KMS-11 (cell line): Measurements from ENCODE around the gene INA.
"Not testable (repeated sequence)": the region's sequence is repeated elsewhere in the genome, so short reads cannot be mapped to it uniquely, and the experiment has no call there.

Source experiments
- H2AFZ ChIP-seq: fragments of 200-600 bp; sonication (generic); 2 replicates; pipeline ENCODE4 v1.6.1; 2016; ENCODE audit warnings: antibody characterized with exemption, mixed run types, low read depth
- H3K27ac ChIP-seq: fragments of 200-600 bp; sonication (generic); 2 replicates; pipeline ENCODE4 v1.6.1; 2016; ENCODE audit warnings: mild to moderate bottlenecking, mixed run types
- H3K27me3 ChIP-seq: fragments of 200-600 bp; sonication (generic); 2 replicates; pipeline ENCODE4 v1.6.1; 2017; ENCODE audit warnings: mild to moderate bottlenecking, low read depth, mixed run types, moderate library complexity; ENCODE audit not compliant: insufficient read depth
- H3K36me3 ChIP-seq: fragments of 200-600 bp; sonication (generic); 2 replicates; pipeline ENCODE4 v1.6.1; 2017; ENCODE audit warnings: mild to moderate bottlenecking, mixed run types; ENCODE audit not compliant: insufficient read depth
- H3K4me1 ChIP-seq: fragments of 200-600 bp; sonication (generic); 2 replicates; pipeline ENCODE4 v1.6.1; 2016; ENCODE audit warnings: mild to moderate bottlenecking, low read depth, mixed run types; ENCODE audit not compliant: poor library complexity, severe bottlenecking
- H3K4me2 ChIP-seq: fragments of 200-600 bp; sonication (generic); 2 replicates; pipeline ENCODE4 v1.7.0; 2016; ENCODE audit warnings: mild to moderate bottlenecking, mixed run types
- H3K4me3 ChIP-seq: fragments of 200-600 bp; sonication (generic); IDR thresholded peaks from 2 replicates; pipeline ENCODE4 v1.6.1; 2017; ENCODE audit warnings: low read depth, low read length, mixed read lengths; ENCODE audit not compliant: insufficient read depth
- H3K79me2 ChIP-seq: fragments of 200-600 bp; sonication (generic); 2 replicates; pipeline ENCODE4 v1.6.1; 2016; ENCODE audit warnings: low read depth, mixed run types; ENCODE audit not compliant: insufficient read depth
- H3K9ac ChIP-seq: fragments of 200-600 bp; sonication (generic); 2 replicates; pipeline ENCODE4 v1.6.1; 2016; ENCODE audit warnings: mild to moderate bottlenecking, mixed run types
- H4K20me1 ChIP-seq: fragments of 200-600 bp; sonication (generic); 2 replicates; pipeline ENCODE4 v1.6.1; 2016; ENCODE audit warnings: mild to moderate bottlenecking, mixed run types; ENCODE audit not compliant: insufficient read depth
- CTCF ChIP-seq: fragments of 200-600 bp; sonication (generic); conservative IDR thresholded peaks from 2 replicates; pipeline ENCODE4 v1.6.1; 2017; ENCODE audit warnings: low read depth, mild to moderate bottlenecking, antibody characterized with exemption, low read length, moderate library complexity, mixed read lengths

INA gene

GRCh38 chr10:103256613-103257012 is 20.3 kb upstream of the INA start:
- no peak overlapping the region for H3K4me2 ChIP-seq
- no peak overlapping the region for H3K27ac ChIP-seq

GRCh38 chr10:103257812-103258211 is 19.1 kb upstream of the INA start:
- H3K36me3 ChIP-seq: no peaks in the 10 kb centered on the region
- H3K79me2 ChIP-seq: no peaks in the 10 kb centered on the region
- TF ChIP-seq CTCF: no peak
- no peaks in the 10 kb centered on the region for H3K27me3 ChIP-seq
- H3K4me1 ChIP-seq: no peaks in the 10 kb centered on the region
- H3K27ac ChIP-seq: no peak overlapping the region
- H4K20me1 ChIP-seq: no peaks in the 10 kb centered on the region
- no peak overlapping the region for H3K9ac ChIP-seq
- no peak overlapping the region for H3K4me2 ChIP-seq
- no peak overlapping the region for H2AFZ ChIP-seq
- no peak overlapping the region for H3K4me3 ChIP-seq

More at GRCh38 chr10:103256613-103257012, 20.3 kb upstream of the INA start:
- no peaks in the 10 kb centered on the region for H3K27me3 ChIP-seq
- H3K79me2 ChIP-seq: no peaks in the 10 kb centered on the region
- no peak for TF ChIP-seq CTCF
- no peak overlapping the region for H3K9ac ChIP-seq
- no peaks in the 10 kb centered on the region for H4K20me1 ChIP-seq
- no peak overlapping the region for H3K4me3 ChIP-seq
- no peaks in the 10 kb centered on the region for H3K4me1 ChIP-seq
- H3K36me3 ChIP-seq: no peaks in the 10 kb centered on the region
- H2AFZ ChIP-seq: no peak overlapping the region

- H2AFZ ChIP-seq, H3K9ac ChIP-seq, H4K20me1 ChIP-seq, H3K27ac ChIP-seq, H3K27me3 ChIP-seq, H3K79me2 ChIP-seq, H3K4me3 ChIP-seq, H3K36me3 ChIP-seq, H3K4me2 ChIP-seq, H3K4me1 ChIP-seq: not testable (repeated sequence)
Measured at GRCh38 chr10:103258928-103259327, 18.0 kb upstream of the INA start.

- Histone ChIP-seq H3K36me3 (no peaks in the 10 kb centered on the region), H3K27me3 (no peaks in the 10 kb centered on the region)
Measured at GRCh38 chr10:103259989-103260388, 16.9 kb upstream of the INA start.

GRCh38 chr10:103262229-103262628 is 14.7 kb upstream of the INA start:
- Histone ChIP-seq H3K4me1 (no peaks in the 10 kb centered on the region), H3K9ac (no peak overlapping the region), H3K36me3 (no peaks in the 10 kb centered on the region), H2AFZ (no peak overlapping the region), H3K27me3 (no peaks in the 10 kb centered on the region), H3K4me2 (no peak overlapping the region), H3K4me3 (no peak overlapping the region), H4K20me1 (no peaks in the 10 kb centered on the region), H3K27ac (no peak overlapping the region), H3K79me2 (no peaks in the 10 kb centered on the region)
- TF ChIP-seq CTCF: no peak

More at GRCh38 chr10:103259989-103260388, 16.9 kb upstream of the INA start:
- Histone ChIP-seq H3K4me2 (no peak overlapping the region), H3K27ac (no peak overlapping the region), H3K4me1 (no peaks in the 10 kb centered on the region), H2AFZ (no peak overlapping the region), H3K4me3 (no peak overlapping the region), H3K79me2 (no peaks in the 10 kb centered on the region), H3K9ac (no peak overlapping the region), H4K20me1 (no peaks in the 10 kb centered on the region)
- TF ChIP-seq CTCF: no peak
